ENCODE measurements around the gene CXCR6. TPM values are rescaled to one million over a fixed set of nuclear protein-coding genes. Genes with fewer than 3 reads are reported as not detected.

CXCR6 gene
- total and polyA plus RNA-seq, 2 of the 13 experiments (the other 11 are each of a cell fraction or from before 2014, with no cell fraction given) = not detected

- TF ChIP-seq JUND (CRISPR knock-in tag; IDR thresholded peaks at IDR 0.05) = no peak
- TF ChIP-seq, protein P1, sequence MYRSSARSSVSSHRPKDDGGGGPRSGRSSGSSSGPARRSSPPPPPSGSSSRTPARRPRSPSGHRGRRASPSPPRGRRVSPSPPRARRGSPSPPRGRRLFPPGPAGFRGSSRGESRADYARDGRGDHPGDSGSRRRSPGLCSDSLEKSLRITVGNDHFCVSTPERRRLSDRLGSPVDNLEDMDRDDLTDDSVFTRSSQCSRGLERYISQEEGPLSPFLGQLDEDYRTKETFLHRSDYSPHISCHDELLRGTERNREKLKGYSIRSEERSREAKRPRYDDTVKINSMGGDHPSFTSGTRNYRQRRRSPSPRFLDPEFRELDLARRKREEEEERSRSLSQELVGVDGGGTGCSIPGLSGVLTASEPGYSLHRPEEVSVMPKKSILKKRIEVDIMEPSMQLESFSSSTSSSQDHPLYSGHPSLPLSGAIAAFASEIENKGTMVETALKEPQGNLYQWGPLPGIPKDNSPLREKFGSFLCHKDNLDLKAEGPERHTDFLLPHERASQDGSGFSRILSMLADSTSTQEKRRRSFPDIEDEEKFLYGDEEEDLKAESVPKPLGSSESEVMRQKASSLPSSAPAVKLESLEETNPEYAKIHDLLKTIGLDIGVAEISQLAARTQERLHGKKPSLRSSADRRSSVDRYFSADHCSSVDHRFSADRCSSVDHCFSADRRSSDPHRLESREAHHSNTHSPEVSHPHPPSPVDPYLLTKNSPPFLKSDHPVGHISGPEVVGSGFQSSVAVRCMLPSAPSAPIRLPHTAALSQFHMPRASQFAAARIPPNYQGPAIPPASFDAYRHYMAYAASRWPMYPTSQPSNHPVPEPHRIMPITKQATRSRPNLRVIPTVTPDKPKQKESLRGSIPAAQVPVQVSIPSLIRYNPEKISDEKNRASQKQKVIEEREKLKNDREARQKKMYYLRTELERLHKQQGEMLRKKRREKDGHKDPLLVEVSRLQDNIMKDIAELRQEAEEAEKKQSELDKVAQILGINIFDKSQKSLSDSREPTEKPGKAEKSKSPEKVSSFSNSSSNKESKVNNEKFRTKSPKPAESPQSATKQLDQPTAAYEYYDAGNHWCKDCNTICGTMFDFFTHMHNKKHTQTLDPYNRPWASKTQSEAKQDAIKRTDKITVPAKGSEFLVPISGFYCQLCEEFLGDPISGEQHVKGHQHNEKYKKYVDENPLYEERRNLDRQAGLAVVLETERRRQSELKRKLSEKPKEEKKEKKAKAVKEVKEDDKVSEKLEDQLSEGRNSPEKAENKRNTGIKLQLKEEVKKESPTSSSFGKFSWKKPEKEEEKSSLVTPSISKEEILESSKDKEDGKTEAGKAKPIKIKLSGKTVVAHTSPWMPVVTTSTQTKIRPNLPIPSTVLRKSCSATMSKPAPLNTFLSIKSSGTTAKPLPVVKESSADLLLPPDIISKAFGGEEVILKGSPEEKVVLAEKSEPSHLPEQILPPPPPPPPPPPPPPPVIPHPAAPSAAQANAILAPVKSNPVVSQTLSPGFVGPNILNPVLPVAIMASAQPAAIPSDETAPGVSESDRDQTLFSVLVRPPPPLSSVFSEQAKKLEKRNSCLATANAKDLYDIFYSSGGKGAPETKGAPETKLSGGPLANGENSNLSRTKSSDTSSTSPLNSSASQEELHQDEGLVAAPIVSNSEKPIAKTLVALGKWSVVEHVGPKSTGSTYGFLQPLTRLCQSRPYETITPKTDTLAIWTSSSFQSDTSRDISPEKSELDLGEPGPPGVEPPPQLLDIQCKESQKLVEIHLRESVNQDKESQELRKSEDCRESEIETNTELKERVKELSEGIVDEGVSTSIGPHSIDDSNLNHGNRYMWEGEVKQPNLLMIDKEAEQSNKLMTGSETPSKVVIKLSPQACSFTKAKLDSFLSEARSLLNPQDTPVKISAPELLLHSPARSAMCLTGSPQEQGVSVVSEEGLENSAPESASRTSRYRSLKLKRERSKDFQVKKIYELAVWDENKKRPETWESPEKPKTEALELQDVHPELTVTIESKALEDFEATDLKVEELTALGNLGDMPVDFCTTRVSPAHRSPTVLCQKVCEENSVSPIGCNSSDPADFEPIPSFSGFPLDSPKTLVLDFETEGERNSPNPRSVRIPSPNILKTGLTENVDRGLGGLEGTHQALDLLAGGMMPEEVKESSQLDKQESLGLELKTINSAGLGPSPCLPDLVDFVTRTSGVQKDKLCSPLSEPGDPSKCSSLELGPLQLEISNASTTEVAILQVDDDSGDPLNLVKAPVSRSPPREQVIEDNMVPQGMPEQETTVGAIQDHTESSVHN (CRISPR knock-in tag; IDR thresholded peaks at IDR 0.05) = no peak
Observed at GRCh38 chr3:45940781-45941365, 2.4 kb upstream of the CXCR6 start (continued).

GRCh38 chr3:45942051-45942825 is 1.0 kb upstream of the CXCR6 start:
- in situ Hi-C loops (cut with HindIII; ENCODE audit: extremely low pct_ligation_motif_present, low pct_unique_long_range_greater_than_20kb) = no loop called here
- H3K4me3 ChIP-seq (replicated peaks in 1 of 3; ENCODE audit: insufficient read depth in 1 of 3, low read depth in 2 of 3, low read length in 3 of 3) = no peak overlapping the region
- 69% methylated on average over 4 of the region's 6 CpGs for WGBS (ENCODE audit: low lambda C conversion rate)
- H3K36me3 ChIP-seq (replicated peaks in 1 of 2; ENCODE audit: control insufficient read depth in 1 of 2, insufficient read depth in 2 of 2, low read length in 2 of 2) = peaks cover 6 to 30% of the 10 kb centered on the region in 2 experiments; a peak in 4 of 5 replicates
- BruUV-seq (replicated peaks) = no TSS peak
- FAIRE-seq = no peak
- intact Hi-C loops (cut with micrococcal nuclease; ENCODE audit: unreplicated experiment) = no loop called here
- ChIA-PET POLR2A (no interaction called here), CTCF (ENCODE audit: low intra/inter-chr PET ratio, low total read pairs) (no interaction called here)
- H3K9me3 ChIP-seq (ENCODE audit: low read length) = no peaks in the 10 kb centered on the region
- no peaks in the 10 kb centered on the region for H3K27me3 ChIP-seq (ENCODE audit: control insufficient read depth in 1 of 2, insufficient read depth in 2 of 2, low read length in 2 of 2)
- no peaks in the 10 kb centered on the region for H3K79me2 ChIP-seq (ENCODE audit: insufficient read depth, low read length)
- H3K9ac ChIP-seq (ENCODE audit: insufficient read depth, low read depth, low read length) = no peak overlapping the region
- ATAC-seq = no peak
- no peak overlapping the region for H2AFZ ChIP-seq (ENCODE audit: low read length)
- H4K20me1 ChIP-seq (ENCODE audit: insufficient read depth, low read length) = no peaks in the 10 kb centered on the region
- H3K27ac ChIP-seq (ENCODE audit: extremely low read length, insufficient read depth, low read length) = no peak overlapping the region
- no peak for DNase-seq (ENCODE audit: low spot score)
- H3K4me2 ChIP-seq (ENCODE audit: low read depth, low read length) = no peak overlapping the region
- no peaks in the 10 kb centered on the region for H3K4me1 ChIP-seq (ENCODE audit: insufficient read depth, low read length)
- TF ChIP-seq SSRP1 (CRISPR knock-in tag; IDR thresholded peaks at IDR 0.05) (no peak), JUND (CRISPR knock-in tag; IDR thresholded peaks at IDR 0.05) (no peak), ZNF772 (CRISPR knock-in tag; IDR thresholded peaks at IDR 0.05) (no peak), TEAD3 (CRISPR knock-in tag; optimal IDR thresholded peaks at IDR 0.05; ENCODE audit: borderline replicate concordance) (no peak), IRF2 (CRISPR knock-in tag; IDR thresholded peaks at IDR 0.05) (no peak), CHD4 (IDR thresholded peaks at IDR 0.05; ENCODE audit: borderline replicate concordance, low read length) (no peak), ZNF3 (CRISPR knock-in tag; IDR thresholded peaks at IDR 0.05) (no peak), TIGD3 (CRISPR knock-in tag; IDR thresholded peaks at IDR 0.05; ENCODE audit: borderline replicate concordance) (no peak), NFYC (CRISPR knock-in tag; IDR thresholded peaks at IDR 0.05) (no peak), SALL2 (CRISPR knock-in tag; IDR thresholded peaks at IDR 0.05) (no peak), ZMYM3 (CRISPR knock-in tag; IDR thresholded peaks at IDR 0.05) (no peak)
- TF ChIP-seq, protein P2, sequence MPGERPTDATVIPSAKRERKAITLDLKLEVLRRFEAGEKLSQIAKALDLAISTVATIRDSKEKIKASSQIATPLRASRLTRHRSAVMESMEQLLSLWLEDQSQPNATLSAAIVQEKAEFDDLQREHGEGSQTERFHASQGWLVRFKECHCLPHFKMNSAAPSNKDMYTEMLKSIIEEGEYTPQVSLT (CRISPR knock-in tag; IDR thresholded peaks at IDR 0.05; ENCODE audit: borderline replicate concordance, low read depth) = no peak
